GM23338 (cell line): Measurements from ENCODE around the gene CHD9. TPM values are rescaled to one million over a fixed set of nuclear protein-coding genes. Genes with fewer than 3 reads are reported as not detected.

Experiments
- ATAC-seq: fragments of 200-7000 bp; cut with Tn5 transposase; 3 replicates; pipeline ENCODE4 v1.9.1; 2020
- DNase-seq: peaks from one replicate; pipeline ENCODE4 v3.0.0-alpha.2; 2015; ENCODE audit warnings: low spot score
- H2AFZ ChIP-seq: fragments of 200-600 bp; sonication (generic); 2 replicates; pipeline ENCODE4 v1.8.0; 2016; ENCODE audit warnings: antibody characterized with exemption, mild to moderate bottlenecking, moderate library complexity
- H3F3A ChIP-seq: fragments of 200-600 bp; sonication (generic); replicated peaks from 2 replicates; pipeline ENCODE4 v1.8.0; 2017; ENCODE audit warnings: antibody characterized with exemption, mixed run types, low read depth
- H3K27ac ChIP-seq: fragments of 200-600 bp; sonication (generic); 2 replicates; pipeline ENCODE4 v1.6.1; 2016; ENCODE audit warnings: low read depth
- H3K27me3 ChIP-seq: fragments of 200-600 bp; sonication (generic); 2 replicates; pipeline ENCODE4 v1.8.0; 2016; ENCODE audit warnings: mild to moderate bottlenecking, mixed run types, moderate library complexity; ENCODE audit not compliant: insufficient read depth
- H3K36me3 ChIP-seq: fragments of 200-600 bp; sonication (generic); 2 replicates; pipeline ENCODE4 v1.8.0; 2016; ENCODE audit warnings: mild to moderate bottlenecking; ENCODE audit not compliant: insufficient read depth
- H3K4me1 ChIP-seq: fragments of 200-600 bp; sonication (generic); 2 replicates; pipeline ENCODE4 v1.8.0; 2016; ENCODE audit warnings: mild to moderate bottlenecking, moderate library complexity; ENCODE audit not compliant: insufficient read depth
- H3K4me2 ChIP-seq: fragments of 200-600 bp; sonication (generic); 2 replicates; pipeline ENCODE4 v1.7.1; 2017; ENCODE audit warnings: mixed run types
- H3K4me3 ChIP-seq: fragments of 200-600 bp; sonication (generic); 2 replicates; pipeline ENCODE4 v1.6.1; 2016; ENCODE audit warnings: mixed run types
- H3K79me2 ChIP-seq: fragments of 200-600 bp; sonication (generic); replicated peaks from 2 replicates; pipeline ENCODE4 v1.8.0; 2017; ENCODE audit warnings: mild to moderate bottlenecking; ENCODE audit not compliant: insufficient read depth
- H3K9me2 ChIP-seq: fragments of 200-600 bp; sonication (generic); 2 replicates; pipeline ENCODE4 v1.8.0; 2017; ENCODE audit not compliant: insufficient read depth
- H4K20me1 ChIP-seq: fragments of 200-600 bp; sonication (generic); replicated peaks from 2 replicates; pipeline ENCODE4 v1.8.0; 2017; ENCODE audit warnings: mild to moderate bottlenecking; ENCODE audit not compliant: insufficient read depth
- H3K27ac Mint-ChIP-seq: 2 replicates; pipeline ENCODE4 v1.8.0; 2020; ENCODE audit warnings: inconsistent platforms, mild to moderate bottlenecking, moderate library complexity, mixed read lengths
- H3K27me3 Mint-ChIP-seq: 3 replicates; pipeline ENCODE4 v1.8.0; 2022; ENCODE audit warnings: low read depth, mild to moderate bottlenecking, moderate library complexity, mixed read lengths, inconsistent platforms; ENCODE audit not compliant: insufficient read depth, poor library complexity
- H3K36me3 Mint-ChIP-seq: 3 replicates; pipeline ENCODE4 v1.8.0; 2021; ENCODE audit warnings: low read depth, mild to moderate bottlenecking, inconsistent platforms, moderate library complexity, mixed read lengths
- H3K4me1 Mint-ChIP-seq: 3 replicates; pipeline ENCODE4 v1.8.0; 2020; ENCODE audit warnings: mild to moderate bottlenecking, inconsistent platforms, mixed read lengths
- H3K4me3 Mint-ChIP-seq: 3 replicates; pipeline ENCODE4 v1.8.0; 2021; ENCODE audit warnings: moderate library complexity, mild to moderate bottlenecking, inconsistent platforms, mixed read lengths
- H3K9me3 Mint-ChIP-seq: 3 replicates; pipeline ENCODE4 v1.8.0; 2020; ENCODE audit warnings: moderate library complexity, mild to moderate bottlenecking, inconsistent platforms, mixed read lengths
- CREB1 ChIP-seq: fragments of 250-450 bp; sonication (Bioruptor Pico); IDR thresholded peaks from 2 replicates; pipeline ENCODE4 v1.5.0; 2020; ENCODE audit warnings: low read depth, mild to moderate bottlenecking, moderate library complexity
- CTCF ChIP-seq, 2 experiments: fragments of 200-600 bp in 1 of 2; sonication (generic) in 1 of 2; conservative IDR thresholded peaks; 2 replicates each; pipeline versions ENCODE4 v1.5.1 to v1.6.1; 2016 to 2017; ENCODE audit warnings: antibody characterized with exemption in 2 of 2, low read depth in 2 of 2, mild to moderate bottlenecking in 2 of 2, moderate library complexity in 1 of 2
- ZNF114 ChIP-seq: fragments of 250-450 bp; sonication (Bioruptor Pico); IDR thresholded peaks from 2 replicates; pipeline ENCODE4 v1.5.0; 2020; ENCODE audit warnings: mild to moderate bottlenecking, moderate library complexity
- ZNF462 ChIP-seq: fragments of 250-450 bp; sonication (Bioruptor Pico); IDR thresholded peaks from 2 replicates; pipeline ENCODE4 v1.5.0; 2020; ENCODE audit warnings: mild to moderate bottlenecking, moderate library complexity
- polyA plus RNA-seq: library from polyadenylated mRNA; unstranded; fragments of >200 nt; fragmentation: Nextera tagmentation; extraction: Ambion mirVana; gene quantifications from 2 replicates; pipeline ENCODE4 v1.2.1, GENCODE V29; 2016
- total RNA-seq: library from RNA; depleted of rRNA; stranded (reverse); fragments of >200 nt; shearing (Covaris generic); gene quantifications from 2 replicates; pipeline ENCODE4 v1.2.3, GENCODE V29; 2014

Gene CHD9
- total and polyA plus RNA-seq, 2 experiments from 2014 or later: 18.8 to 46.6 TPM

GRCh38 chr16:53105565-53105964 is 50.8 kb downstream of the CHD9 start:
- H4K20me1 ChIP-seq: no peaks in the 10 kb centered on the region; the same call in 1 of the 2 replicates
- Mint-ChIP-seq H3K4me1 (peaks cover 4% of the 10 kb centered on the region; the same call in 2 of the 3 replicates), H3K4me3 (no peak overlapping the region), H3K9me3 (no peaks in the 10 kb centered on the region), H3K27me3 (peaks cover 2% of the 10 kb centered on the region), H3K36me3 (no peaks in the 10 kb centered on the region; the same call in 2 of the 3 replicates), H3K27ac (no peak overlapping the region)
- no peaks in the 10 kb centered on the region for H3K9me2 ChIP-seq
- H3K36me3 ChIP-seq: no peaks in the 10 kb centered on the region
- H3F3A ChIP-seq: no peaks in the 10 kb centered on the region
- peaks cover 29% of the 10 kb centered on the region for H3K79me2 ChIP-seq
- no peak overlapping the region for H2AFZ ChIP-seq
- H3K4me1 ChIP-seq: no peaks in the 10 kb centered on the region
- TF ChIP-seq ZNF114: no peak
- no peak for TF ChIP-seq ZNF462 (CRISPR knock-in tag)
- TF ChIP-seq CREB1: no peak
- H3K4me2 ChIP-seq: no peak overlapping the region
- no peak for DNase-seq
- H3K27me3 ChIP-seq: no peaks in the 10 kb centered on the region
- H3K4me3 ChIP-seq: no peak overlapping the region
- ATAC-seq: no peak
- H3K27ac ChIP-seq: no peak overlapping the region

GRCh38 chr16:53111078-53111791 is 56.4 kb downstream of the CHD9 start:
- H3K79me2 ChIP-seq: peaks cover 3% of the 10 kb centered on the region; the same call in 1 of the 2 replicates
- no peak overlapping the region for H3K4me3 Mint-ChIP-seq
- H3K27ac ChIP-seq: no peak overlapping the region
- no peak for TF ChIP-seq ZNF114
- TF ChIP-seq CTCF (conservative IDR thresholded peaks at IDR 0.05; ENCODE audit: low read depth in 2 of 2): no peak

More at GRCh38 chr16:53111078-53111791, 56.4 kb downstream of the CHD9 start:
- no peaks in the 10 kb centered on the region for H3F3A ChIP-seq
- H2AFZ ChIP-seq: no peak overlapping the region
- H3K27me3 ChIP-seq: no peaks in the 10 kb centered on the region
- no peaks in the 10 kb centered on the region for H3K9me2 ChIP-seq
- no peaks in the 10 kb centered on the region for H3K36me3 ChIP-seq
- peaks cover 3% of the 10 kb centered on the region; the same call in 1 of the 2 replicates for H4K20me1 ChIP-seq
- Mint-ChIP-seq H3K36me3 (no peaks in the 10 kb centered on the region; the same call in 2 of the 3 replicates), H3K9me3 (no peaks in the 10 kb centered on the region), H3K27ac (peak overlapping the region; percentile 58; the same call in 1 of the 2 replicates), H3K27me3 (peaks cover 2% of the 10 kb centered on the region), H3K4me1 (peaks cover 5% of the 10 kb centered on the region; the same call in 2 of the 3 replicates)
- H3K4me3 ChIP-seq: no peak overlapping the region
- DNase-seq (no peak), ATAC-seq (peak; percentile 64)
- no peaks in the 10 kb centered on the region for H3K4me1 ChIP-seq
- no peak overlapping the region for H3K4me2 ChIP-seq
